CD8-positive, alpha-beta memory T cell (primary cell): Measurements from ENCODE around the gene DAB2IP. TPM values are rescaled to one million over a fixed set of nuclear protein-coding genes. Genes with fewer than 3 reads are reported as not detected.
A peak's percentile ranks its signal among the peaks of the same experiment; 100 is the strongest.

Source experiments
- CTCF ChIA-PET: fragments of 350-600 bp; sonication (Branson Sonifier 250); formaldehyde crosslinking; loops from one replicate; lab custom pipeline; 2021; ENCODE audit warnings: antibody characterized with exemption; lab: Charles Lee
- POLR2A ChIA-PET: fragments of 350-600 bp; sonication (Branson Sonifier 250); formaldehyde crosslinking; loops from one replicate; lab custom pipeline; 2021; ENCODE audit warnings: antibody characterized with exemption; lab: Charles Lee
- DNase-seq, 5 donors: peaks; one replicate each; pipeline versions ENCODE4 v3.0.0 to v3.0.0-alpha.2; 2020 to 2022; ENCODE audit warnings: mixed read lengths in 1 of 5
- H3K27ac ChIP-seq: one replicate; pipeline ENCODE4 v1.7.0; 2013; ENCODE audit warnings: low read depth, mild to moderate bottlenecking, low read length, moderate library complexity
- H3K27me3 ChIP-seq: 2 replicates; pipeline ENCODE4 v1.7.0; 2013; ENCODE audit warnings: low read length, mild to moderate bottlenecking; ENCODE audit not compliant: insufficient read depth, poor library complexity, severe bottlenecking
- H3K36me3 ChIP-seq: 2 replicates; pipeline ENCODE4 v1.7.0; 2013; ENCODE audit warnings: mild to moderate bottlenecking, low read length, moderate library complexity; ENCODE audit not compliant: insufficient read depth
- H3K4me1 ChIP-seq: 2 replicates; pipeline ENCODE4 v1.7.0; 2013; ENCODE audit warnings: mild to moderate bottlenecking, low read length, moderate library complexity; ENCODE audit not compliant: insufficient read depth
- H3K4me3 ChIP-seq: 2 replicates; pipeline ENCODE4 v1.7.0; 2013; ENCODE audit warnings: mild to moderate bottlenecking, low read length
- H3K9me3 ChIP-seq: 2 replicates; pipeline ENCODE4 v1.7.0; 2013; ENCODE audit warnings: mild to moderate bottlenecking, low read length
- H3K27ac Mint-ChIP-seq, 8 donors: one replicate each; pipeline ENCODE4 v1.8.0; 2020 to 2021; ENCODE audit warnings: mixed read lengths in 8 of 8, mild to moderate bottlenecking in 6 of 8, inconsistent platforms in 3 of 8, moderate library complexity in 3 of 8
- H3K27me3 Mint-ChIP-seq, 2 donors: one replicate each; pipeline ENCODE4 v1.8.0; 2020 to 2021; ENCODE audit warnings: mixed read lengths in 2 of 2, mild to moderate bottlenecking in 1 of 2, moderate library complexity in 1 of 2
- H3K36me3 Mint-ChIP-seq, 3 donors: one replicate each; pipeline ENCODE4 v1.8.0; 2020 to 2021; ENCODE audit warnings: mixed read lengths in 3 of 3, inconsistent platforms in 1 of 3, mild to moderate bottlenecking in 1 of 3
- H3K4me1 Mint-ChIP-seq, 3 donors: one replicate each; pipeline ENCODE4 v1.8.0; 2020 to 2021; ENCODE audit warnings: mixed read lengths in 3 of 3, inconsistent platforms in 1 of 3, mild to moderate bottlenecking in 1 of 3
- H3K4me3 Mint-ChIP-seq, 7 donors: one replicate each; pipeline ENCODE4 v1.8.0; 2020 to 2021; ENCODE audit warnings: mixed read lengths in 7 of 7, mild to moderate bottlenecking in 6 of 7, moderate library complexity in 4 of 7, inconsistent platforms in 2 of 7
- H3K9me3 Mint-ChIP-seq, 5 donors: one replicate each; pipeline ENCODE4 v1.8.0; 2020 to 2022; ENCODE audit warnings: mixed read lengths in 5 of 5, mild to moderate bottlenecking in 3 of 5, moderate library complexity in 2 of 5, inconsistent platforms in 1 of 5
- polyA plus RNA-seq: library from polyadenylated mRNA; unstranded; fragments of 300-500 nt; fragmentation: Illumina TruSeq; gene quantifications from one replicate; pipeline ENCODE4 v1.2.3, GENCODE V29; 2021
- total RNA-seq, 2 experiments: library from RNA; stranded (reverse); gene quantifications; one replicate each; pipeline ENCODE4 v1.2.3, GENCODE V29; 2021

Gene DAB2IP
- total and polyA plus RNA-seq, 3 experiments from 2014 or later, result 0.15 to 0.41 (median 0.27) TPM

- no peak overlapping the region for H3K4me3 ChIP-seq
- peak overlapping the region; percentile 11 to 97 (median 76) for H3K27ac Mint-ChIP-seq
- no peak overlapping the region for H3K27ac ChIP-seq
- H3K4me3 Mint-ChIP-seq, result peak overlapping the region in 6 of 7 donors; percentile 23 to 82 (median 74)
- H3K27me3 ChIP-seq, result no peaks in the 10 kb centered on the region
- no peaks in the 10 kb centered on the region for H3K36me3 Mint-ChIP-seq
- peaks cover 0 to 1% of the 10 kb centered on the region in 2 donors for H3K27me3 Mint-ChIP-seq
- ChIA-PET POLR2A (no interaction called here), CTCF (no interaction called here)
- no peaks in the 10 kb centered on the region for H3K9me3 ChIP-seq
- H3K4me1 Mint-ChIP-seq, result peaks cover 6 to 9% (median 6%) of the 10 kb centered on the region in 3 donors
- H3K4me1 ChIP-seq, result no peaks in the 10 kb centered on the region
- H3K9me3 Mint-ChIP-seq, result no peaks in the 10 kb centered on the region
- peak in 3 of 5 donors; percentile 10 to 31 (median 16) for DNase-seq
- H3K36me3 ChIP-seq, result no peaks in the 10 kb centered on the region
These were observed 171.0 kb downstream of the DAB2IP start for GRCh38 chr9:121822093-121823085.

GRCh38 chr9:121823451-121824169 lies 172.2 kb downstream of the DAB2IP start:
- Histone ChIP-seq H3K9me3 (no peaks in the 10 kb centered on the region), H3K27ac (no peak overlapping the region), H3K27me3 (no peaks in the 10 kb centered on the region), H3K4me3 (no peak overlapping the region), H3K36me3 (no peaks in the 10 kb centered on the region), H3K4me1 (no peaks in the 10 kb centered on the region)
- Mint-ChIP-seq H3K36me3 (no peaks in the 10 kb centered on the region), H3K4me3 (peak overlapping the region in 2 of 7 donors; percentile 33 to 73), H3K4me1 (peaks cover 6 to 9% (median 6%) of the 10 kb centered on the region in 3 donors), H3K27me3 (peaks cover 0 to 1% of the 10 kb centered on the region in 2 donors), H3K9me3 (no peaks in the 10 kb centered on the region), H3K27ac (peak overlapping the region in 1 of 8 donors; percentile 79)
- CTCF ChIA-PET, result no interaction called here
- POLR2A ChIA-PET, result no interaction called here
- DNase-seq, result no peak

- peaks cover 0 to 1% of the 10 kb centered on the region in 2 donors for H3K27me3 Mint-ChIP-seq
- no peaks in the 10 kb centered on the region for H3K27me3 ChIP-seq
These were observed 173.2 kb downstream of the DAB2IP start for GRCh38 chr9:121824651-121825030.

GRCh38 chr9:121825031-121825691 lies 173.7 kb downstream of the DAB2IP start:
- Histone ChIP-seq H3K27ac (no peak overlapping the region), H3K4me1 (no peaks in the 10 kb centered on the region), H3K4me3 (no peak overlapping the region), H3K36me3 (no peaks in the 10 kb centered on the region), H3K27me3 (no peaks in the 10 kb centered on the region), H3K9me3 (no peaks in the 10 kb centered on the region)
- ChIA-PET POLR2A (no interaction called here), CTCF (no interaction called here)
- DNase-seq, result no peak
- Mint-ChIP-seq H3K27me3 (peaks cover 0 to 1% of the 10 kb centered on the region in 2 donors), H3K9me3 (no peaks in the 10 kb centered on the region), H3K36me3 (no peaks in the 10 kb centered on the region), H3K4me1 (peaks cover 6 to 9% (median 6%) of the 10 kb centered on the region in 3 donors), H3K27ac (no peak overlapping the region), H3K4me3 (no peak overlapping the region)

More at GRCh38 chr9:121824651-121825030, 173.2 kb downstream of the DAB2IP start:
- H3K27ac ChIP-seq, result no peak overlapping the region
- H3K4me1 Mint-ChIP-seq, result peaks cover 6 to 9% (median 6%) of the 10 kb centered on the region in 3 donors
- DNase-seq, result no peak
- no peaks in the 10 kb centered on the region for H3K36me3 ChIP-seq
- no peaks in the 10 kb centered on the region for H3K9me3 ChIP-seq
- no peaks in the 10 kb centered on the region for H3K9me3 Mint-ChIP-seq
- ChIA-PET POLR2A (no interaction called here), CTCF (no interaction called here)
- H3K27ac Mint-ChIP-seq, result no peak overlapping the region
- no peaks in the 10 kb centered on the region for H3K36me3 Mint-ChIP-seq
- no peak overlapping the region for H3K4me3 Mint-ChIP-seq
- no peaks in the 10 kb centered on the region for H3K4me1 ChIP-seq
- no peak overlapping the region for H3K4me3 ChIP-seq

- H3K36me3 ChIP-seq, result no peaks in the 10 kb centered on the region
- no peak overlapping the region for H3K27ac ChIP-seq
- Mint-ChIP-seq H3K36me3 (no peaks in the 10 kb centered on the region), H3K27me3 (peaks cover 0 to 1% of the 10 kb centered on the region in 2 donors), H3K4me3 (no peak overlapping the region), H3K9me3 (no peaks in the 10 kb centered on the region), H3K4me1 (peaks cover 6 to 7% (median 6%) of the 10 kb centered on the region in 3 donors), H3K27ac (no peak overlapping the region)
- no peaks in the 10 kb centered on the region for H3K27me3 ChIP-seq
- H3K4me3 ChIP-seq, result no peak overlapping the region
- H3K4me1 ChIP-seq, result no peaks in the 10 kb centered on the region
- no peaks in the 10 kb centered on the region for H3K9me3 ChIP-seq
- no peak for DNase-seq
- CTCF ChIA-PET, result no interaction called here
- POLR2A ChIA-PET, result no interaction called here
These were observed 175.3 kb downstream of the DAB2IP start for GRCh38 chr9:121826711-121827110.

- H3K4me3 Mint-ChIP-seq, result no peak overlapping the region
- peaks cover under 1% of the 10 kb centered on the region in 3 donors for H3K4me1 Mint-ChIP-seq
- H3K36me3 ChIP-seq, result no peaks in the 10 kb centered on the region
- H3K9me3 ChIP-seq, result no peaks in the 10 kb centered on the region
- no peak overlapping the region for H3K4me3 ChIP-seq
- no peaks in the 10 kb centered on the region for H3K4me1 ChIP-seq
- ChIA-PET CTCF (no interaction called here), POLR2A (no interaction called here)
- DNase-seq, result no peak
- H3K27me3 ChIP-seq, result no peaks in the 10 kb centered on the region
- peaks cover 0 to 1% of the 10 kb centered on the region in 2 donors for H3K27me3 Mint-ChIP-seq
- no peaks in the 10 kb centered on the region for H3K36me3 Mint-ChIP-seq
- no peak overlapping the region for H3K27ac ChIP-seq
- H3K27ac Mint-ChIP-seq, result no peak overlapping the region
- no peaks in the 10 kb centered on the region for H3K9me3 Mint-ChIP-seq
These were observed 176.0 kb downstream of the DAB2IP start for GRCh38 chr9:121827251-121827967.

- Histone ChIP-seq H3K9me3 (no peaks in the 10 kb centered on the region), H3K27me3 (no peaks in the 10 kb centered on the region), H3K4me1 (no peaks in the 10 kb centered on the region), H3K36me3 (no peaks in the 10 kb centered on the region), H3K4me3 (no peak overlapping the region), H3K27ac (no peak overlapping the region)
- Mint-ChIP-seq H3K27ac (no peak overlapping the region), H3K27me3 (no peaks in the 10 kb centered on the region), H3K9me3 (no peaks in the 10 kb centered on the region), H3K4me3 (no peak overlapping the region), H3K36me3 (no peaks in the 10 kb centered on the region), H3K4me1 (no peaks in the 10 kb centered on the region)
- DNase-seq, result no peak
- POLR2A ChIA-PET, result no interaction called here
- CTCF ChIA-PET, result no interaction called here
These were observed 179.2 kb downstream of the DAB2IP start for GRCh38 chr9:121830441-121831140.
